RWPE2 (cell line): ENCODE results near the gene GAS2L2.
"Not testable (repeated sequence)": the region's sequence is repeated elsewhere in the genome, so short reads cannot be mapped to it uniquely, and the experiment has no call there.

Source experiments
- ATAC-seq: fragments of 200-7000 bp; cut with Tn5 transposase; 3 replicates; pipeline ENCODE4 v1.9.1; 2021; ENCODE audit warnings: low read depth
- DNase-seq: peaks from one replicate; pipeline ENCODE4 v3.0.0-alpha.2; 2020; ENCODE audit warnings: low spot score
- H3K27ac ChIP-seq: fragments of 450-650 bp; 2 replicates; pipeline ENCODE4 v1.5.1; 2017; ENCODE audit warnings: mild to moderate bottlenecking; ENCODE audit not compliant: poor library complexity, severe bottlenecking
- H3K27me3 ChIP-seq: fragments of 250-450 bp; sonication (Bioruptor Pico); 2 replicates; pipeline ENCODE4 v1.5.1; 2021; ENCODE audit warnings: mild to moderate bottlenecking, moderate library complexity; ENCODE audit not compliant: insufficient read depth, poor library complexity, severe bottlenecking
- H3K36me3 ChIP-seq: fragments of 250-450 bp; sonication (Bioruptor Pico); 2 replicates; pipeline ENCODE4 v1.5.1; 2020; ENCODE audit warnings: low read depth, mild to moderate bottlenecking, moderate library complexity
- H3K4me1 ChIP-seq: fragments of 250-450 bp; sonication (Bioruptor Pico); 2 replicates; pipeline ENCODE4 v1.5.1; 2021; ENCODE audit warnings: mild to moderate bottlenecking, moderate library complexity; ENCODE audit not compliant: insufficient read depth, poor library complexity, severe bottlenecking
- H3K4me3 ChIP-seq: fragments of 250-450 bp; sonication (Bioruptor Pico); 2 replicates; pipeline ENCODE4 v1.5.1; 2021; ENCODE audit warnings: mild to moderate bottlenecking, moderate library complexity; ENCODE audit not compliant: severe bottlenecking
- H3K9me3 ChIP-seq: fragments of 250-450 bp; sonication (Bioruptor Pico); 2 replicates; pipeline ENCODE4 v1.5.1; 2021; ENCODE audit warnings: mild to moderate bottlenecking, moderate library complexity; ENCODE audit not compliant: severe bottlenecking
- TF ChIP-seq, protein P1 (sequence below): fragments of 450-650 bp; IDR thresholded peaks from one replicate; pipeline ENCODE4 v1.5.1; 2017; ENCODE audit warnings: mild to moderate bottlenecking, moderate library complexity; ENCODE audit not compliant: poor library complexity, severe bottlenecking

GAS2L2 gene

DNA sequence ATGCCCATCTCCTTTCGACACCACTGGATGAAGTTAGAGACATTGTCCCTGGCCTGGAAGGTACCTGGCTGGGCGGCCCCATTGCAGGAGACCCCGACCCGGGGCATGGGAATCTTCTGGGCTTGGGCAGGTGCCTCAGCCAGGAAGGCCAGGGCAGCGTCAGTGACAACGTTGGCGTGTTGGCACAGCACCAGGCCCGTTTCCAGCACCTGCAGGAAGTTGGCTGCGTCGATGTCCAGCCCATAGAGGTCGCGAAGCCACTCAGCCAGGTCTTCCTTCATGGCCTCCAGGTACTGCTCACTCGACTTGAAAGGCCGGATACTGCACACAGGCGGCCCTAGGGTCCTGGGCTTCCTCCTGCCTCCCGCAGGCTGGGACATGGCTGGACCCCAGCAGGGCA, 568 bp downstream of the GAS2L2 start:
- ATAC-seq = no peak
- H3K27me3 ChIP-seq = no peaks in the 10 kb centered on the region
- TF ChIP-seq, protein P1, sequence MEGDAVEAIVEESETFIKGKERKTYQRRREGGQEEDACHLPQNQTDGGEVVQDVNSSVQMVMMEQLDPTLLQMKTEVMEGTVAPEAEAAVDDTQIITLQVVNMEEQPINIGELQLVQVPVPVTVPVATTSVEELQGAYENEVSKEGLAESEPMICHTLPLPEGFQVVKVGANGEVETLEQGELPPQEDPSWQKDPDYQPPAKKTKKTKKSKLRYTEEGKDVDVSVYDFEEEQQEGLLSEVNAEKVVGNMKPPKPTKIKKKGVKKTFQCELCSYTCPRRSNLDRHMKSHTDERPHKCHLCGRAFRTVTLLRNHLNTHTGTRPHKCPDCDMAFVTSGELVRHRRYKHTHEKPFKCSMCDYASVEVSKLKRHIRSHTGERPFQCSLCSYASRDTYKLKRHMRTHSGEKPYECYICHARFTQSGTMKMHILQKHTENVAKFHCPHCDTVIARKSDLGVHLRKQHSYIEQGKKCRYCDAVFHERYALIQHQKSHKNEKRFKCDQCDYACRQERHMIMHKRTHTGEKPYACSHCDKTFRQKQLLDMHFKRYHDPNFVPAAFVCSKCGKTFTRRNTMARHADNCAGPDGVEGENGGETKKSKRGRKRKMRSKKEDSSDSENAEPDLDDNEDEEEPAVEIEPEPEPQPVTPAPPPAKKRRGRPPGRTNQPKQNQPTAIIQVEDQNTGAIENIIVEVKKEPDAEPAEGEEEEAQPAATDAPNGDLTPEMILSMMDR = no peak
- DNase-seq = no peak
- peaks cover 10% of the 10 kb centered on the region for H3K4me1 ChIP-seq
- no peak overlapping the region for H3K27ac ChIP-seq
- H3K4me3 ChIP-seq = no peak overlapping the region
- H3K9me3 ChIP-seq = no peaks in the 10 kb centered on the region
- H3K36me3 ChIP-seq = no peaks in the 10 kb centered on the region

DNA sequence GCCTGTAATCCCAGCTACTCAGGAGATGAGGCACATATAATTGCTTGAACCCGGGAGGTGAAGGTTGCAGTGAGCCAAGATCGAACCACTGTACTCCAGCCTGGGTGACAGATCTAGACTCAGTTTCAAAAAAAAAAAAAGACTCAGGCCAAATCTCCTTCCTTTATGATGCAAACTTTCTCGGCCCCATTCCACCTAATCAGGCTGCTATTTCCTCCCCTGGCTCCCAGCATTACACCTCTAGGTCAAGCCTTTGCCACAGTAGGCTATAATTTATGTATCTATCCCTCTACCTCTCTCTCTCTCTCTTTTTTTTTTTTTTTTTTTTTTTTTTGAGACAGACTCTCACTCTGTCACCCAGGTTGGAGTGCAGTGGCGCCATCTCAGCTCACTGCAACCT, 1.5 kb downstream of the GAS2L2 start:
- not testable (repeated sequence) for H3K9me3 ChIP-seq, H3K4me3 ChIP-seq, H3K27ac ChIP-seq, DNase-seq, H3K36me3 ChIP-seq, H3K27me3 ChIP-seq, ATAC-seq
- H3K4me1 ChIP-seq = peaks cover 10% of the 10 kb centered on the region

DNA sequence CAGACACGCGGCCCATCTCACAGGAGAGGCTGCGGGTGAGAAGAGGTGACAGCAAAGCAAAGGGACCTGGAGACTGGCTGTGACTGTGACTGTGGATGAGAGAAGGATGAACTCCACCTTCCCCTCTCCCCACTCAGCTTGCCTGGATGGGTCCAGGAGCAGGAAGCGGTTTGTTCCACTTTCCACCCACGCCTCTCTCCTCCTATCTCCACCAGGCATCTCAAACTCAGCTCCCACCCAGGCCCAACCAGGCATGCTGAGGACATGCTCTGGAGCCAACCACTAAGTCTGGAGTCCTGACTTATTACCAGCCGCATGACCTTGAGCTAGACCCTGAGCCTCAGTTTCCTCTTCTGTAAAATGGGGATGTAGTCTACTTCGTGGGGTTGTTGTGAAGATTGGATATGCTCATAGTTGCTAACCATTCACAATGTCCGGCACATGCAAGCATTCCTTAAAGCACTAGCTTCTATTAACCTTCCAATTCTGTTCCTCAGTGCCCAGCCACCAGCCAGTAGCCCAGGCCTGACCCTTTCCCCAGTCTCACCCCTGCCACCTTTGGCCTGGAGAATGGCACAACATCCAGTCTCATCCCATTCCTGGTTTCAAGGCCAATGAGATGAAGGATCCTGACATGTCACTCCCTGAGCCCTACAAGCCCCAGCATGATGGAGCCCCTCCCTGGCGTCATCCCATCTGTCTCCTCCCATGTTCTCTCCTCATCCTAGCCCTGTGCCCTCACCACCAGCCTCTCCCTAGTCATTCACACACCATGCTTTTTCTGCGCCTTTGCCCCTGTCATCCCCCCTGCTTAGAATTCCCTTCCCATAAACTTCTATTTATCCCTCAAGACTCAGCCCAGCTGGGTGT, 2.3 kb downstream of the GAS2L2 start:
- no peaks in the 10 kb centered on the region for H3K36me3 ChIP-seq
- DNase-seq (no peak), ATAC-seq (0 out of 3 replicates have a peak, but pooled peaks have one; percentile 25)
- no peaks in the 10 kb centered on the region for H3K27me3 ChIP-seq
- peaks cover 10% of the 10 kb centered on the region for H3K4me1 ChIP-seq
- no peak overlapping the region for H3K4me3 ChIP-seq
- no peak overlapping the region for H3K27ac ChIP-seq
- TF ChIP-seq, protein P1 = no peak
- no peaks in the 10 kb centered on the region for H3K9me3 ChIP-seq

DNA sequence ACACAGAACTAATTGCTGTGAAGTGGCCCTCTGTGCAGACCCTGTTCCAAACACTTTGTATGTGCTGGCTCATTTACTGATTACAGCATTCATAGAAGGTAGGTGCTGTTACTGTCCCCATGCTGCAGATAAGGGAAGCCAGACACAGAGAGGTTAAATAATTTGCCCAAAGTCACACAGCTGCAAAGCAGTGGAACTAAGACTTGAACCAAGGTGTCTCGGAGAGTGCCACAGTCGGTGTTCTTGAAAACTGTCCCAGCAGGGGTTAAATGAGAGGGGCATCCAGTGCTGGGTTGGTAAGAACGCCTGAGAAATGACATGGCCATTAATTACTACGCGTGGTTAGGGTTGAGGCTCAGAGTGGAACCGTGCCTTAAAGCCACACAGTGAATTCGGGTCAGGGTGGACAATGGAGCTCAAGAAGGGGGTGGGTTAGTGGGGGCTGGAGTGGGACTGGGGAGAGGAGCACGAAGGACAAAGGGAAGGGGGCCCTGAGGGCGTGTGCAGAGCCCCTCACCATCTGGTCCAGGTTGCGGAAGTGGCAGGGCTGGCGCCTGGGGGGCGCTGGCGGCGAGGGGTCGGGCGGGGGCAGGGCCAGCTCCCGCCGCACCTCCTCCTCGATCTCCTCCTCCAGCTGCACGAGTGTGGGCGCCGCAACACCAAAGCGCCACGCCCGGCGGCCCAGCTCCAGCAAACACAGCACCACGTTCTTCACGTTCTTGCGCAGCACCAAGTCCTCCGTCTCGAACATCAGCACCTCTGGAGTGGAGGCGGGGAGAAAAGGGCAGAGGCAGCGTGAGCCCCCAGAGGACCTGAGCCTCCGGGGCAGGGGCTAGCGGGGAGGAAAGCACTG, 3.3 kb downstream of the GAS2L2 start:
- no peak for DNase-seq
- Histone ChIP-seq H3K4me3 (no peak overlapping the region), H3K27ac (no peak overlapping the region), H3K27me3 (no peaks in the 10 kb centered on the region), H3K9me3 (no peaks in the 10 kb centered on the region), H3K36me3 (no peaks in the 10 kb centered on the region), H3K4me1 (peaks cover 10% of the 10 kb centered on the region)
- no peak for ATAC-seq
- TF ChIP-seq, protein P1 = no peak

DNA sequence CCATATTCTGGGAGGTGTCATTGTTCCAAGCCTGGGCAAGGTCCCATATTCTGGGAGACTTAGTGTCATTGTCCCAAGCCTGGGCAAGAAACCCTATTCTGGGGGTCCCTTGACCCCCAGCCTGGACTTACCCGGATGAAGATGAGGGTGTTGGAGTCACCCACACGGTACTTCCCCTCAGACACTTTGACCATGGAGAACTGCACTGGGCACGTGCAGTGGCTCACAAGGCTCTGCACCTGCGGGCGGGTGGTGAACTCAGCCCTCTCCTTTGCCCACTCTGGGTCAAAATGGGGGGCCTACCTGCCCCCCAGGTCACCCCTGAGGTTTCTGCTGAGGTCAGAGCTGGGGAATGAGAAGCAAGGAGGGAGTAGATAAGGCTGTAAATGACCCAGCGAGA, 4.1 kb downstream of the GAS2L2 start:
- H3K4me1 ChIP-seq = peaks cover 10% of the 10 kb centered on the region

More for the DNA sequence above, 4.1 kb downstream of the GAS2L2 start:
- Histone ChIP-seq H3K36me3 (no peaks in the 10 kb centered on the region), H3K9me3 (no peaks in the 10 kb centered on the region), H3K4me3 (no peak overlapping the region), H3K27ac (no peak overlapping the region), H3K27me3 (no peaks in the 10 kb centered on the region)
- TF ChIP-seq, protein P1 = no peak
- ATAC-seq = no peak
- no peak for DNase-seq
